Caki2 (cell line): ENCODE measurements around the gene PMEPA1. TPM values are rescaled to one million over a fixed set of nuclear protein-coding genes. Genes with fewer than 3 reads are reported as not detected.

Experiments
- DNase-seq: peaks from one replicate; pipeline ENCODE4 v3.0.0-alpha.2; 2015; ENCODE audit warnings: low read depth
- in situ Hi-C: cut with HindIII; loops from 2 replicates; pipeline ENCODE4 v1.10.0; 2016; ENCODE audit warnings: low sequenced_read_pairs, low pct_unique_long_range_greater_than_20kb, mixed read lengths
- total RNA-seq: library from RNA; depleted of rRNA; stranded (reverse); fragments of >200 nt; shearing (Covaris generic); gene quantifications from 2 replicates; pipeline ENCODE4 v1.2.3, GENCODE V29; 2014; ENCODE audit warnings: low replicate concordance

Gene PMEPA1
- total RNA-seq, 1 experiment from 2014 or later = 68.1 TPM

- in situ Hi-C loops = loop anchor here (25.0 kb wide), 1 partner anchor 561 kb away; no protein-coding TSS in a partner anchor
- DNase-seq = no peak
These were observed 83.8 kb downstream of the PMEPA1 start for GRCh38 chr20:57625978-57626377.

GRCh38 chr20:57625181-57625958 lies 84.4 kb downstream of the PMEPA1 start:
- in situ Hi-C loops = loop anchor here (25.0 kb wide), 1 partner anchor 562 kb away; no protein-coding TSS in a partner anchor
- DNase-seq = no peak

GRCh38 chr20:57624124-57624523 lies 85.7 kb downstream of the PMEPA1 start:
- in situ Hi-C loops = no loop called here
- no peak for DNase-seq

DNA sequence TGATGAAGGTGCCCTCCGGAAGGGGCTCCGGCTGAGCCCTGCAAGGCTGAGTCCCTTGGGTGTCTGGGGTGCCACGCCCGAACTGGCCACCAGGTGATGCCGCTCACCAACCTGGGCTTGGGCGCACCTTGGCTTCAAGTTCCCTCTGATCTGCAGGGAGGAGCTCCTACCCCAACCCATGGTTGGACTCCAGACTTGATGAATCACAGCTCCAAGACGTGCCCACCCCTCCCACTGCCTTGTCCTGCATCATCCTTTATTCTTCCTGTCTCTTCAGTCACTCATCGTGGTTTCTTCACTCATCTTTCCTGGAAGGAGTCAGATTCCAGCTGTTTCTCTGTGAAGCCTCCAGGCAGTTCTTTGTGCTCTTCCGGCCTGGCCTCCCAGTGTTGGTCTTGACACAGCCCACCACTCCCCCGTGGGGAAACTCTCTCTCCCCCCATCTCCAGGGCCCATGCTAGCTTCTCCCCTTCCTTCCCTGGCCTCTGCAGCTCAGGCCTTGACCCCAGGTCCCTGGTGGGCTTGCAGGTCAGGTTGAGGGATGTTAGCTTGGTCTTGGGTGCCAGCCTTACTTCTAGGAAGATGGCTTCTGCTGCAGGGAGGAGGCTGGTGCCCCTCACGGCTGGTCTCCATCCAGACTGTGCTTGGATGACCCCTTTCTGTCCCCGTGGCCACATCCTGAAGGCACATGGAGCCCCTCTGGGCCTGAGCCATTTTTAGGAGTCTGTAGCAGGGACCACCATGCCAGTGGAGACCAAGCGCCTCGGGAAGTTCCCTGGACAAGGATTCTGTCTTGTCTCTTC lies 87.0 kb downstream of the PMEPA1 start:
- in situ Hi-C loops = no loop called here
- peak; percentile 79 for DNase-seq

DNA sequence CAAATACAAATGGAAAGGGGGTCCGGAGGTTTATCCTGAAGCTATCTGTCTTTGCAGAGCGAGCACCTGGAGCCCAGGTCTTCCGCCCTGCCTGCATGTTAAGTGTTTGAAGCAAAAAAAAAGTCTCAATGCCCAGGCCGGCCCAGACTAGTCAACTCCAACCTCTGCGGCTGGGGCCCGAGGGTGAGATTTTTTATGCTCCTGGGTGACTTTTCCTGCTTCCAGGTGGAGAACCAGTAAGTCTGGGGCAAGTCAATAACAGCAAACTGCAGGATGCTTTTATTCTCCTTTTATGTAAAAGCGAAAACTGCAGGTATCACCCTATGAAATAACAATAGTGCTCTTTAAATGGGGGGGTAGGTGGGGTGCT lies 87.6 kb downstream of the PMEPA1 start:
- no peak for DNase-seq
- in situ Hi-C loops = no loop called here

DNA sequence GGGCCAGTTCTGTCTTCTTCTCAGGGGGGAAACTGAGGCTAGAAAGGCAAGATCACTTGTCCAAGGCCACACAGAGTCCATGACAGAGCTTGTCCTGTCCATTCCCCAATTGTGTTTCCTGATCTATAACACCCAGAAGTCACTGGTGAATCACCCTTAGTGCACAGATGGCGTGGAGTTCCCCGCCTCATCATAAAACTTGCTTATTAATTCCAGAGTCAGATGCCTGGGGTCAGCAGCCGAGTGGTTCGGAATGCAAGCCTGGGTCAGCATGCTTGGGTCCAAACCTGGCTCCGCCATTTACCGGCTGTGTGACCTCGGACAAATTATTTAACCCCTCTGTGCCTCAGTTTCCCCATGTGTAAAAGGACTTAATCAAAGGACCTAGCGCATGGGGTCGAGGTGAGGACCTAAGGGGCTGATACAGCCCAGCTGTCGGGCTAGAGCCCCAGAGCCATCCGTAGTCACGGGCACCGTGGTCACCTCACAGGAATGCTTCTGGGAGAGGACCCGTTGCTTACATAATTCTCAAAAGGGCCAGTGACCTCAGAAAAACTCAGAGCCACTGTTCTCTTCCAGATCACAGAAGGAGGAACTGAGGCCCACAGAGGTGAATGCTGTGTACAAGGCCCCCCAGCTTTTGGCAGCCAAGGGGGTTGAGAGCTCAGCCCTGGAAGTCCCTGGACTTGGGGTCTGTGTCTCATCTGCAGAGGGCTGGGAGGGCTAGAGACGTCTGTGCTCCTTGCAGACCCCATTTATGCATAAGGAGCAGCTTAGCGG lies 88.2 kb downstream of the PMEPA1 start:
- no peak for DNase-seq
- in situ Hi-C loops = no loop called here

GRCh38 chr20:57620999-57621398 lies 88.8 kb downstream of the PMEPA1 start:
- in situ Hi-C loops = no loop called here

GRCh38 chr20:57620274-57620990 lies 89.4 kb downstream of the PMEPA1 start, which contains the start of gene ZBP1:
Gene ZBP1 (minus strand): TSS chr20:57620426. CDS start chr20:57620295, 131 bp downstream.
- in situ Hi-C loops = no loop called here
- no peak for DNase-seq

More at GRCh38 chr20:57620999-57621398, 88.8 kb downstream of the PMEPA1 start:
- DNase-seq = no peak

GRCh38 chr20:57619051-57619831 lies 90.6 kb downstream of the PMEPA1 start:
- DNase-seq = no peak
- in situ Hi-C loops = no loop called here

DNA sequence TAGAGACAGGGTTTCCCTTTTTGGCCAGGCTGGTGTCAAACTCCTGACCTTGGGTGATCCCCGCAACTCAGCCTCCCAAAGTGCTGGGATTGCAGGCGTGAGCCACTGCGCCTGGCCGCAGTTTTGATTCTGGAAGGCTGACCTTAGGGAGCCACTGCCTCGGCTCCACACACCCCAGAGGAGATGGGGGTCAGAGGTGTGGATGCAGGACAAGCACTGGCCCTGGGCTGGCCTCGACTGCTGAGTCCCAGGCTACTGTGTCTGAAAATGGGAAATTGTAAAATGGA lies 91.1 kb downstream of the PMEPA1 start:
- in situ Hi-C loops = no loop called here
- DNase-seq = no peak

DNA sequence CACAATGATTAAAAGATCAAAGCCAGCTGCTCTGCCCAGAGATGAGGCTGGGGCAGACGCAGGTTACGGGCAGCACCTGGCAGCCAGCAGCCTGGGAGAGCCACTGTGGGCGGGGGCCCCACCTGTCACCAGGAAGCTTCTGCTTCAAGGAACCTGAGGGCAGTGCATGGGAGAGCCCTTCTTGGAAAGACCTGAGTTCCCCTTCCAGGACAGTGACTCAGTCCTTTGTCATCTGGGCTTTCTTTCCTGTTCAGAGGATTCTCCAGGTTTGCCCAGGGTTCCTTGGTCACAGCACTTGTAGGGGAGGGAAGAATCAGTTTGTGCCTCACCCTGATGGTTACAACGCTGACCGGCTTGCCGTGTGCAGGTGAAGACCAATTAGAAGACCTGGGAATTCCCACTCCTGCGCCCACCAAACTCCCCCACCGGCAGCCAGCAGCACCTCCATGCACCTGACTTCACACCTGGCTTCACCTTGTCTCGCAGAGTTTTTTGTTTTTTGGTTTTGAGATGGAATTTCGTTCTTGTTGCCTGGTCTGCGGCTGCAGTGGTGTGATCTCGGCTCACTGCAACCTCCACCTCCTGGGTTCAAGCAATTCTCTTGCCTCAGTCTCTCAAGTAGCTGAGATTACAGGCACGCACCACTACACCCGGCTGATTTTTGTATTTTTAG lies 91.6 kb downstream of the PMEPA1 start:
- in situ Hi-C loops = no loop called here
- peak; percentile 64 for DNase-seq

- DNase-seq = no peak
- in situ Hi-C loops = no loop called here
These were observed 92.6 kb downstream of the PMEPA1 start for GRCh38 chr20:57617079-57617795.

- in situ Hi-C loops = no loop called here
- no peak for DNase-seq
These were observed 93.5 kb downstream of the PMEPA1 start for GRCh38 chr20:57616143-57616951.

- in situ Hi-C loops = no loop called here
- DNase-seq = no peak
These were observed 94.4 kb downstream of the PMEPA1 start for GRCh38 chr20:57615445-57615811.

GRCh38 chr20:57614490-57615444 lies 95.0 kb downstream of the PMEPA1 start:
- no peak for DNase-seq
- in situ Hi-C loops = no loop called here
